Fibroblast of skin of right biceps (primary cell): ENCODE data around the gene RERE.
"Not testable (repeated sequence)": the region's sequence is repeated elsewhere in the genome, so short reads cannot be mapped to it uniquely, and the experiment has no call there.

Experiments
- DNase-seq: peaks from one replicate; pipeline ENCODE4 v3.0.0-alpha.2; 2013

Gene RERE

DNA sequence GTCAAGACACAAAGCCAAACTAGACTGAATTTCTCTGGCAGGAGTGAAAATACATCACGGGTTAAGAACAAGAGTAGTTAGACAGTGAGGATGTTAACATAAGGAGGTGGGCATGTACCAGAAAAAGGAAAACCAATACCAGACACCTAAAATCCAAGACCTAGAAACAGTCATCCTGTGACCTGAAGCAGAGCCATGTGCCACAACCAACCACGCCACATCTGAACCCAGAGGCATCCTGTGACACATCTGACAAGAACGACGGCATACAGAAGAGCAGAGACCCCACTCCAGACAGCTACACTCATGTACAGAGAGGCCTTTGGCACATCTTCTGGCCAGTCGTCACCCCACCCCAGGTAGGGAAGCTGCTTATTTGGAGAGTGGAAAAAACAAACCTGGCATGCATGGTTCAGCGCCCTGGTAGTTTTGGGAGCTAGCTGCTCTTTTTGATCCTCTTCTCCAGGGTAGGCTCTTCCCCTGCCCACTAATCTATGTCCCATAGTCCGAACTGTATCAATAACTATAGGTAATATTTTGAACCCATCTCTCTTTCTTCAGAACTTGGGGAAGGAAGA lies 427.4 kb downstream of the RERE start:
- no peak for DNase-seq

DNA sequence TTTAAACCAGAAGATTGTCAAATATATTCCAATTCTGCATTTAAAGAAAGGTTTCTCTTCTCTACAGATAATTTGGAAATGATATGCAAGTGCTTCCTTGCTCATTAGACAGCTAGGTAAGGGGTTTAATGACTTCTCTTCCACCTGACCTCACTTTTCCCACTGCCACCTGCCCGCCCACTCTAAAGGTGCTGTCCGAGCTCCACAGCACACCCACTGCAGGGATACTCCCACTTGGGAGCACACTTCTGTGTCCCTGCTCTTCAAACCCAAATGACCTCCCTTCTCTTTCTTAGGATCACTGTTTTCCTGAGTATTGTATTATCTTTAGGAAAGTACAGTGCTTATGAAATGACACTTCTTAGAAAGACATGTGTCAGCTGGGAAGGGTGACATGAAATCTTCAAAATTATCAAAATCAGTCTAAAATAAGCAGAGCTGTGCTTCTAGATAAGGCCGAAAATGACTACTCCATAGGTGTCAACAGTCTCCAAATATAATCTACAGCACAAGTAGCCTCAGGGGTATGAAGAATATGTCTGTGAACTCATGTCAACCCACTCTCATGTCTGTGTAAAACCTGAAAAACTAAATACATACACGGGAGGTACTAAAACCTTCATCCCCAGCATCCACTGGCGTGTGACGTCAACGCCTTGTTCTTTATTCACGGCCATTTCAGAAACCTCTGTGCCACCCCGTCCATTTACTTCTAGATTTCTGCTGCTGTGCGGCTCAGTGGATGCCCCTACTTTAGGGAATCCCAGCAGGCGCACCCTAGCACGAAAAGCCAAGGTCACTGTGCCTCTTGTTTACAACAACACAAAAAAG lies 428.5 kb downstream of the RERE start:
- no peak for DNase-seq

DNA sequence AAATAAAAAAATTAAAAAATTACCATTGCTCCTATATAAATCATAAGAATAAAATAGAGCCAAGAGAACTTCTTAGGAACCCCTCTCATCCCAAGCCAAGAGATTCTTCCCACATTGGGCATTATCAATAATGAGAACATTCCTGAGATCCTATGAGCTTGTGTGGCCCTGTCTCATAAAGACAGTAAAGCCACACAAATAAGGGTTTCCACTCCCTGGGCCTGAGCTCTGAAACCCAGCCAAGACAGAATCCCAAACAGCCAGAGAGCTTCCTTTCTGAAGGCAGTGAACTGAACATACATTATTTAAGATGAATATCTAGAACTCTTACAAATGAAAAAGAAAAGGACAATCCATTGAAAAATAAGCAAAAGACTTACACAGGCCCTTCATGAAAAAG lies 431.2 kb downstream of the RERE start:
- DNase-seq, result no peak

- DNase-seq, result no peak
Observed at GRCh38 chr1:8384577-8384976, 432.9 kb downstream of the RERE start.

DNA sequence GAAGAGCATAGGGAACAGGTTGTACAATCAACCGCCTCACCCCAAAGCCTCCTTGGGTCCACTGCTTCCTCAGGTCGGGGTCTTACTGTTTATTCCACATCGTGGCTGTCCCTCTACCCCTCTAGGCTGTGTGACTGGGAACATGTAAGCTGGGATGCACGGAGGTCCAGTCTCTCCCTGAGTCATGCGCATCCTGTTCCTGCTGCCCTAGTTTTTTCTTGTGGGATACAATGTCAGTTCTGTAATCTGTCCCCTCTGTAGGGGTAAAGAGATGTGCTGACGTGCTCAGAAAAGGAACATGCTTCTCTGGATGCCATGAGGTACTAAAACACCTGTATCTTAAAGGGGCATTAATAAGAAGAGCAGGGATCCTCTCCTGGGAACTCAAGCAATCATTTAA lies 433.4 kb downstream of the RERE start:
- no peak for DNase-seq

- no peak for DNase-seq
Observed at GRCh38 chr1:8382608-8383505, 434.6 kb downstream of the RERE start.

- DNase-seq, result no peak
Observed at GRCh38 chr1:8382051-8382505, 435.4 kb downstream of the RERE start.

DNA sequence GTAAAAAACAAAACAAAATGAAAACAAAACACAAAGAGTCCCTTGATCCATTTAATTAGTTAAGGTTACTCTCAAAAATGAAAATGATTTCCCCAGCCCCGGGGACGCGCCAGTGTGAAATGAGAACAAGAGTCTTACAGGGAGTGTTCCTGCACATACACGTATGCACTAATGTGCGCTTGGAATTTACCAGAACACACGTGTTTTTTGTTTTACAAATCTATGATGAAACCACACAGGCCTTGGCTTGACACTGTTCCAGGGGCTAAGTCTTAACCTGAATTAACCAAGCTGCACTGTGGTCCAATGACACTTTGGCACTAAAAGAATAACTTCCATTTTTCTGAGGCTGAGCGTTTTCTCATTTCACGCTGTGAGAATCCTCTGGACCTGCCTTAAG lies 435.8 kb downstream of the RERE start:
- peak; percentile 47 for DNase-seq

DNA sequence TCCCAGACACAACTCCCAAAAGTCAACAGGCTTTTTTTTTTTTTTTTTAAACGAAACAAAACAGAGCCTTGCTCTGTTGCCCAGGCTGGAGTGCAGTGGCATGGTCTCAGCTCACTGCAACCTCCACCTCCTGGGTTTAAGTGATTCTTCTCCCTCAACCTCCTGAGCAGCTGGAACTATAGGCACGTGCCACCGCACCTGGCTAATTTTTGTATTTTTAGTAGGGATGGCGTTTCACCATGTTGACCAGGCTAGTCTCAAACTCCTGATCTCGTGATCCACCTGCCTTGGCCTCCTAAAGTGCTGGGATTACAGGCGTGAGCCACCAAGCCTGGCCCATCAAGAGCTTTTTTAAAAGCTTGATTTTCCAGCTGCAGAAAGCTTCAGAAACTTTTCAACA lies 437.1 kb downstream of the RERE start:
- not testable (repeated sequence) for DNase-seq

GRCh38 chr1:8379513-8380186 lies 437.8 kb downstream of the RERE start:
- DNase-seq, result no peak

GRCh38 chr1:8378981-8379470 lies 438.4 kb downstream of the RERE start:
- no peak for DNase-seq

DNA sequence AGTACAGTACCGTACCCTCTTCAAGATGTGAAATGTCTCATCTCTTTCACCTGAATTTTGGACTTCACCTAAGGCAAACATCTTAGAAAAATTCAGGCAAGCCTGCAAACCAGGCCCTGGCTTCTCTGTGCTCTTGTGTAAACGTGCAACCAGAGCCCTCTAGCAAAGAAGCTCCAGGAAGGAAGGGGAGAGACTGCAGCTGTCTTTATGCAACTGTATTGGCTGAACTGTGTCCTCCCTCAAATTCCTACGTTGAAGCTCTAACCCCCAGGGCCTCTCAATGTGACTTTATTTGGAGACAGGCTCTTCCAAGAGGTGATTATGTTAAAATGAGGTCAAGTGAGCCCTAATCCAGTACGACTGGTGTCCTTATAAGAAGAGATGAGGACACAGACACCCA lies 439.3 kb downstream of the RERE start:
- no peak for DNase-seq

- DNase-seq, result no peak
Observed at GRCh38 chr1:8377271-8377981, 440.0 kb downstream of the RERE start.

DNA sequence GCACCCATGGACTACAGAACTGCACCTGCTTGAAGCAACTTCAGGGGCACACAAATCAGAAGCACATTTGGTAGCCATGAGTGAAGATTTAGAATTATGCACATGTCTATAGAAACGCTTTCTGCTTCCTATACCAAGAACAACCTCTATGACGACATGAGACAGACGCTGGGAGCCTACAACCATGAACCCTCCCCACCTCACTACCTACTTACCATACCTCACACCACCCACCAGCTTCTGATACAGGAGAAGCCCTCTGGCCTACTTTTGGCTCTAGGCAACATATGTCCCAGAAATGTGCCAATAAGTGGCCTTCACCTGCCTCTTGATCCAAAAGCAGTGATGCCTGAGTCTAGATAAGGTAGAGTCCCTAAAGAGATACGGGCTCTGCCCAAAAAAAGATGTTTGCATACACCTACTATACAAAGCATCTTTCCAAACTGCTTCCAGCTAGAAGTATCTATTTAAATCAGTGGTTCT lies 441.0 kb downstream of the RERE start:
- DNase-seq, result no peak

GRCh38 chr1:8374812-8375211 lies 442.6 kb downstream of the RERE start:
- peak; percentile 48 for DNase-seq

GRCh38 chr1:8374356-8374755 lies 443.1 kb downstream of the RERE start:
- DNase-seq, result no peak

DNA sequence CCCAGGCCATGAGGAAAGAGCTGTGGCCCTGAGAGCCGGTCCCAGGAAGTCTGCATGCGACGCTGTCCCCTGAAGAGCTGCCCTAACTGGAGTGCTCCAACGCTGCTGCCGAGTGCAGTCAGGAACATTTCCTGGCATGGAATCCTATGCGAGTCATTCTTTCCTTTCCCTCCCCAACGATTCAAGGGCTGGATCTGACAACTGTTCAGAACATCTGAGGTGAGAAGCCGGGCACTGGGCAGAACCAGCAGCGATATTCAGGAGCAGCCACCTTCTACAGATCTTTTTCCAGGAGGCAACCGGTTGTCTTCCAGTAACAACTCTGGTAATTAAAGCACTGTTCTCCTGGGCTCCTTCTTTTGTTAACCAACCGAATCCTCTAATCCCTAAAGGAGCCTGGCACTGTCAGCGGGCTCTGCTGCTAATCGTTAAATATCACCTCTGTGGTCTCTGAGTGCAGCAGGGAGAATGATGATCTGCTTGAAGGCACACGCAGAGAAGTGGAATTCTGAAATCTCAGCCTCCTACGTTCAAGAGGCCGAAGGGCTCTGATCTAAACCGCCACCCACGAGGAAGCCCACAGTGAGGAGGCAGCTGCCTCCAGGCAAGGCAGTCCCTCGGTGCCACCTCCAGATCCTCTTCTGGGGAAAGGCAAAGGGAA lies 443.7 kb downstream of the RERE start:
- peak; percentile 82 for DNase-seq

- no peak for DNase-seq
Observed at GRCh38 chr1:8373125-8373524, 444.3 kb downstream of the RERE start.

- no peak for DNase-seq
Observed at GRCh38 chr1:8371372-8371991, 446.0 kb downstream of the RERE start.

GRCh38 chr1:8370905-8371315 lies 446.5 kb downstream of the RERE start:
- peak; percentile 46 for DNase-seq
